SH-SY5Y (cell line): ENCODE results near the gene MAP3K7.

ENCODE experiments used
- GATA2 ChIP-seq: IDR thresholded peaks from 2 replicates; pipeline ENCODE4 v1.6.1; 2011; ENCODE audit warnings: mild to moderate bottlenecking, low read depth, low read length
- GATA3 ChIP-seq: IDR thresholded peaks from 2 replicates; pipeline ENCODE4 v1.6.1; 2011; ENCODE audit warnings: low read depth, mild to moderate bottlenecking, low read length, moderate library complexity

GRCh38 chr6:90468080-90468479 is 118.8 kb downstream of the MAP3K7 start:
- TF ChIP-seq GATA2, result no peak
- no peak for TF ChIP-seq GATA3
